DOHH2 (cell line): ENCODE measurements around the gene CAAP1.

Source experiments
- EZH2phosphoT487 ChIP-seq: fragments of 200-600 bp; sonication (generic); IDR thresholded peaks from 2 replicates; pipeline ENCODE4 v1.6.1; 2017; ENCODE audit warnings: borderline replicate concordance, mild to moderate bottlenecking, antibody characterized with exemption, low read length, moderate library complexity, mixed read lengths
- TF ChIP-seq, protein P1 (sequence below): fragments of 200-600 bp; sonication (generic); IDR thresholded peaks from one replicate; pipeline ENCODE4 v1.5.1; 2014; ENCODE audit warnings: antibody characterized with exemption, mild to moderate bottlenecking, low read depth, low read length; ENCODE audit not compliant: poor library complexity, severe bottlenecking

DNA sequence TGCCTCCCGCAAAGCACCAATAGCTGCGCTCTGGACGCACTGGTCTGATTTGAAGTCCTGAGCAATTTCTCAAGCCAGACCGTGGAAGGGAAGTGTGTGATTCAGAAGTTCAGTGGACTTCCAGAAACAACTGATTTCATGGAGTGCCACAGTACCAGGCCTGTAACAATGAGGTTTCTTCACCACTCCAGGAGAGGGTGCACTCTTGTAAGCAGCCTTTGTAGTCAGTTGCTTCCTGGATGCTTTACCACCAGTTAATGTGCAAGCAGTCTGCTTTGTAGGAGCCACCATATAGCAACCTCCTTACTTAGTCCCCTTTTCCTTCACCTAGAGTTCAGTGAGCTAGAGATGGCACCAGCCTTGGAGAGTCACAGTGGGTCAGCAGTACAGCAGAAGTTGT lies 12.3 kb downstream of the CAAP1 start:
- TF ChIP-seq, protein P1, sequence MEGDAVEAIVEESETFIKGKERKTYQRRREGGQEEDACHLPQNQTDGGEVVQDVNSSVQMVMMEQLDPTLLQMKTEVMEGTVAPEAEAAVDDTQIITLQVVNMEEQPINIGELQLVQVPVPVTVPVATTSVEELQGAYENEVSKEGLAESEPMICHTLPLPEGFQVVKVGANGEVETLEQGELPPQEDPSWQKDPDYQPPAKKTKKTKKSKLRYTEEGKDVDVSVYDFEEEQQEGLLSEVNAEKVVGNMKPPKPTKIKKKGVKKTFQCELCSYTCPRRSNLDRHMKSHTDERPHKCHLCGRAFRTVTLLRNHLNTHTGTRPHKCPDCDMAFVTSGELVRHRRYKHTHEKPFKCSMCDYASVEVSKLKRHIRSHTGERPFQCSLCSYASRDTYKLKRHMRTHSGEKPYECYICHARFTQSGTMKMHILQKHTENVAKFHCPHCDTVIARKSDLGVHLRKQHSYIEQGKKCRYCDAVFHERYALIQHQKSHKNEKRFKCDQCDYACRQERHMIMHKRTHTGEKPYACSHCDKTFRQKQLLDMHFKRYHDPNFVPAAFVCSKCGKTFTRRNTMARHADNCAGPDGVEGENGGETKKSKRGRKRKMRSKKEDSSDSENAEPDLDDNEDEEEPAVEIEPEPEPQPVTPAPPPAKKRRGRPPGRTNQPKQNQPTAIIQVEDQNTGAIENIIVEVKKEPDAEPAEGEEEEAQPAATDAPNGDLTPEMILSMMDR, result no peak
- no peak for TF ChIP-seq EZH2phosphoT487
